Renal pelvis (tissue), 12 donors: ENCODE results near the gene FBXW12. TPM values are rescaled to one million over a fixed set of nuclear protein-coding genes. Genes with fewer than 3 reads are reported as not detected.
"Not testable (repeated sequence)": the region's sequence is repeated elsewhere in the genome, so short reads cannot be mapped to it uniquely, and the experiment has no call there.

ENCODE experiments used
- DNase-seq: peaks from one replicate; pipeline ENCODE4 v3.0.0-alpha.2; 2013
- long read RNA-seq, 16 experiments: transcript quantifications; one replicate each; lab custom pipeline, GENCODE V29; 2026
- polyA plus RNA-seq, 3 donors: library from polyadenylated mRNA; unstranded; fragments of 120-200 nt; gene quantifications; one replicate each; pipeline ENCODE4 v1.2.1, GENCODE V29; 2013; ENCODE audit not compliant: insufficient read length in 3 of 3

FBXW12 gene
- 1 to 10 TPM in 2 of 3 donors, under 1 TPM in 1; 0.34 to 1.2 (median 1.1) TPM for polyA plus RNA-seq
- long read RNA-seq, donor 1 = 0 reads
- long read RNA-seq, donor 2 = 0 reads
- long read RNA-seq, donor 3 = 0 reads
- long read RNA-seq, donor 4 = 0 reads
- long read RNA-seq, donor 5, partial matches to known transcripts = 11 of 11 reads
- long read RNA-seq, donor 5, other reads (novel, unspliced or antisense) = 0 of 11 reads
- long read RNA-seq, donor 6 = 0 reads
- long read RNA-seq, donor 7 = 0 reads
- long read RNA-seq, donor 8 = 0 reads
- long read RNA-seq, donor 9 = 0 reads
- long read RNA-seq, donor 10 = 0 reads
- long read RNA-seq, donor 11 = 0 reads
- long read RNA-seq, donor 12 = 0 reads
- long read RNA-seq, donor 13 = 0 reads
- long read RNA-seq, donor 14 = 0 reads
- long read RNA-seq, donor 15, partial matches to known transcripts = 209 of 209 reads
- long read RNA-seq, donor 15, other reads (novel, unspliced or antisense) = 0 of 209 reads
- long read RNA-seq, donor 16 = 0 reads

- DNase-seq = no peak
Measured at GRCh38 chr3:48371651-48372376, at the start of gene FBXW12. TSS of gene FBXW12 (plus strand) at chr3:48372219. CDS start at chr3:48372768, 549 bp downstream.

- not testable (repeated sequence) for DNase-seq
Measured at GRCh38 chr3:48331706-48332435, 40.1 kb upstream of the FBXW12 start.

GRCh38 chr3:48333346-48334245 is 38.4 kb upstream of the FBXW12 start, which contains the start of gene SPINK8:
TSS of gene SPINK8 (minus strand) at chr3:48333661. CDS start at chr3:48328341, 5,320 bp downstream.
- not testable (repeated sequence) for DNase-seq

- no peak for DNase-seq
Measured at GRCh38 chr3:48334605-48335004, 37.4 kb upstream of the FBXW12 start.

- not testable (repeated sequence) for DNase-seq
Measured at GRCh38 chr3:48335286-48335685, 36.7 kb upstream of the FBXW12 start.

GRCh38 chr3:48337536-48337935 is 34.5 kb upstream of the FBXW12 start:
- not testable (repeated sequence) for DNase-seq

GRCh38 chr3:48338635-48339034 is 33.4 kb upstream of the FBXW12 start:
- no peak for DNase-seq

GRCh38 chr3:48343432-48343831 is 28.6 kb upstream of the FBXW12 start:
- DNase-seq = no peak

GRCh38 chr3:48344867-48345507 is 27.0 kb upstream of the FBXW12 start:
- no peak for DNase-seq

- no peak for DNase-seq
Measured at GRCh38 chr3:48345946-48346572, 26.0 kb upstream of the FBXW12 start.

GRCh38 chr3:48347500-48347899 is 24.5 kb upstream of the FBXW12 start:
- no peak for DNase-seq

GRCh38 chr3:48352546-48352945 is 19.5 kb upstream of the FBXW12 start:
- DNase-seq = peak; percentile 0

GRCh38 chr3:48353987-48354386 is 18.0 kb upstream of the FBXW12 start:
- no peak for DNase-seq

- peak; percentile 0 for DNase-seq
Measured at GRCh38 chr3:48356419-48356818, 15.6 kb upstream of the FBXW12 start.

- DNase-seq = no peak
Measured at GRCh38 chr3:48361928-48362327, 10.1 kb upstream of the FBXW12 start.

- DNase-seq = no peak
Measured at GRCh38 chr3:48364840-48365239, 7.2 kb upstream of the FBXW12 start.

- DNase-seq = peak; percentile 4
Measured at GRCh38 chr3:48367201-48367600, 4.8 kb upstream of the FBXW12 start.

GRCh38 chr3:48369693-48370332 is 2.2 kb upstream of the FBXW12 start:
- peak; percentile 7 for DNase-seq

GRCh38 chr3:48370333-48370713 is 1.7 kb upstream of the FBXW12 start:
- DNase-seq = peak; percentile 14
